Lung (tissue), 12 donors: ENCODE measurements around the gene SULT2B1. TPM values are rescaled to one million over a fixed set of nuclear protein-coding genes. Genes with fewer than 3 reads are reported as not detected.

Source experiments
- ATAC-seq: fragments of 200-7000 bp; cut with Tn5 transposase; one replicate; pipeline ENCODE4 v1.9.1; 2020; ENCODE audit warnings: moderate number of reproducible peaks; ENCODE audit not compliant: insufficient read depth, low FRiP score
- DNase-seq, 3 donors: peaks; one replicate each; pipeline ENCODE4 v3.0.0-alpha.2; 2013 to 2017
- H3K27ac ChIP-seq, 2 donors: one replicate each; pipeline ENCODE4 v1.5.1; 2013; ENCODE audit warnings: mild to moderate bottlenecking in 2 of 2, moderate library complexity in 2 of 2, control low read depth in 1 of 2, inconsistent platforms in 1 of 2, low read depth in 1 of 2, low read length in 1 of 2
- H3K27me3 ChIP-seq, 3 donors: one replicate each; pipeline ENCODE4 v1.5.1; 2013; ENCODE audit warnings: low read length in 2 of 3; ENCODE audit not compliant: control insufficient read depth in 3 of 3, insufficient read depth in 3 of 3
- H3K36me3 ChIP-seq, 4 donors: one replicate each; pipeline ENCODE4 v1.5.1; 2013; ENCODE audit warnings: low read length in 4 of 4, mild to moderate bottlenecking in 1 of 4, moderate library complexity in 1 of 4; ENCODE audit not compliant: control insufficient read depth in 4 of 4, insufficient read depth in 4 of 4
- H3K4me1 ChIP-seq, 5 donors: one replicate each; pipeline ENCODE4 v1.5.1; 2013; ENCODE audit warnings: low read length in 5 of 5, mild to moderate bottlenecking in 2 of 5, moderate library complexity in 1 of 5; ENCODE audit not compliant: control insufficient read depth in 5 of 5, insufficient read depth in 5 of 5
- H3K4me3 ChIP-seq: one replicate; pipeline ENCODE4 v1.5.1; 2013; ENCODE audit warnings: mild to moderate bottlenecking, control low read depth, moderate library complexity
- H3K9ac ChIP-seq, 2 donors: one replicate each; pipeline ENCODE4 v1.5.1; 2013; ENCODE audit warnings: low read length in 2 of 2, control low read depth in 1 of 2; ENCODE audit not compliant: insufficient read depth in 1 of 2
- H3K9me3 ChIP-seq, 4 donors: one replicate each; pipeline ENCODE4 v1.5.1; 2013; ENCODE audit warnings: low read length in 3 of 4, mild to moderate bottlenecking in 1 of 4, moderate library complexity in 1 of 4; ENCODE audit not compliant: control insufficient read depth in 4 of 4, insufficient read depth in 3 of 4
- CTCF ChIP-seq: IDR thresholded peaks from 2 replicates; pipeline ENCODE4 v1.5.1; 2012; ENCODE audit warnings: mild to moderate bottlenecking; ENCODE audit errors: control extremely low read depth, extremely low read depth
- WGBS, 2 donors: extraction: QIAGEN DNeasy Blood & Tissue Kit; methylation state at CpG; one replicate each; pipeline ENCODE4 v1.1.7; 2013; 5-methylcytosine and 5-hydroxymethylcytosine counted together
- polyA plus RNA-seq, 2 donors: library from polyadenylated mRNA; stranded (reverse); fragments of 200-250 nt; gene quantifications; one replicate each; pipeline ENCODE4 v1.2.1, GENCODE V29; 2013
- total RNA-seq, 2 donors: library from RNA; depleted of rRNA in 1 of 2; stranded (reverse); fragments of >200 nt in 1 of 2; gene quantifications; one replicate each; pipeline ENCODE4 v1.2.1, GENCODE V29; 2014 to 2021
- donor health status: control.
- donor health status: control.
- donor health status: Bipolar disorder and iron deficiency.
- donor health status: healthy.
- donor health status: DM: yes; HTN: yes; CAD: no.

The SULT2B1 gene
- total and polyA plus RNA-seq, 4 donors = 1.2 to 22.9 (median 10.7) TPM

- Histone ChIP-seq H3K4me3 (no peak overlapping the region), H3K27ac (no peak overlapping the region), H3K36me3 (no peaks in the 10 kb centered on the region), H3K9me3 (peaks cover 0 to 18% (median 6%) of the 10 kb centered on the region in 4 donors), H3K9ac (no peak overlapping the region), H3K4me1 (no peaks in the 10 kb centered on the region), H3K27me3 (no peaks in the 10 kb centered on the region)
- 76 to 84% methylated on average over 2 of the region's 2 CpGs for WGBS, 2 donors
- ATAC-seq (no peak), DNase-seq (no peak)
- TF ChIP-seq CTCF = no peak
Measured at GRCh38 chr19:48524221-48524620, 27.8 kb upstream of the SULT2B1 start.

GRCh38 chr19:48524732-48525131, 27.2 kb upstream of the SULT2B1 start:
- no peak for DNase-seq
- 97 to 98% methylated on average over 5 of the region's 5 CpGs for WGBS, 2 donors
- H3K9me3 ChIP-seq = peaks cover 0 to 21% (median 6%) of the 10 kb centered on the region in 4 donors

GRCh38 chr19:48529156-48529555, 22.8 kb upstream of the SULT2B1 start:
- ATAC-seq (no peak), DNase-seq (no peak)
- Histone ChIP-seq H3K4me1 (no peaks in the 10 kb centered on the region), H3K27ac (no peak overlapping the region), H3K9ac (no peak overlapping the region), H3K9me3 (peaks cover 0 to 20% (median 5%) of the 10 kb centered on the region in 4 donors), H3K4me3 (no peak overlapping the region), H3K27me3 (no peaks in the 10 kb centered on the region), H3K36me3 (no peaks in the 10 kb centered on the region)
- TF ChIP-seq CTCF = no peak
- WGBS, 2 donors = 95 to 96% methylated on average over 4 of the region's 4 CpGs

More at GRCh38 chr19:48524732-48525131, 27.2 kb upstream of the SULT2B1 start:
- ATAC-seq = no peak
- Histone ChIP-seq H3K4me1 (no peaks in the 10 kb centered on the region), H3K27me3 (no peaks in the 10 kb centered on the region), H3K9ac (no peak overlapping the region), H3K4me3 (no peak overlapping the region), H3K27ac (no peak overlapping the region), H3K36me3 (no peaks in the 10 kb centered on the region)
- no peak for TF ChIP-seq CTCF

GRCh38 chr19:48530066-48530720, 21.8 kb upstream of the SULT2B1 start:
- DNase-seq (no peak), ATAC-seq (no peak)
- no peak overlapping the region for H3K4me3 ChIP-seq
- H3K36me3 ChIP-seq = no peaks in the 10 kb centered on the region
- H3K9me3 ChIP-seq = peaks cover 0 to 17% (median 2%) of the 10 kb centered on the region in 4 donors
- H3K4me1 ChIP-seq = no peaks in the 10 kb centered on the region
- H3K27ac ChIP-seq = no peak overlapping the region
- TF ChIP-seq CTCF = no peak
- no peak overlapping the region for H3K9ac ChIP-seq
- no peaks in the 10 kb centered on the region for H3K27me3 ChIP-seq
- WGBS, 2 donors = 69 to 73% methylated on average over 20 of the region's 20 CpGs
